ENCODE data around the gene ALK. TPM values are rescaled to one million over a fixed set of nuclear protein-coding genes. Genes with fewer than 3 reads are reported as not detected.

Gene ALK
- total RNA-seq, 1 donor from 2014 or later = under 0.01 TPM

- no peak overlapping the region for H3K4me3 ChIP-seq (ENCODE audit: low read depth, low read length)
Observed at GRCh38 chr2:29819570-29819969, 101.8 kb downstream of the ALK start.

GRCh38 chr2:29817801-29818680 lies 103.3 kb downstream of the ALK start:
- H3K4me3 ChIP-seq (ENCODE audit: low read depth, low read length) = no peak overlapping the region
- DNase-seq (ENCODE audit: low read depth) = no peak
- no peak for TF ChIP-seq CTCF (conservative IDR thresholded peaks at IDR 0.05; ENCODE audit: low read depth, low read length)

More at GRCh38 chr2:29819570-29819969, 101.8 kb downstream of the ALK start:
- no peak for TF ChIP-seq CTCF (conservative IDR thresholded peaks at IDR 0.05; ENCODE audit: low read depth, low read length)
- no peak for DNase-seq (ENCODE audit: low read depth)

- no peak overlapping the region for H3K4me3 ChIP-seq (ENCODE audit: low read depth, low read length)
- TF ChIP-seq CTCF (conservative IDR thresholded peaks at IDR 0.05; ENCODE audit: low read depth, low read length) = no peak
- DNase-seq (ENCODE audit: low read depth) = no peak
Observed at GRCh38 chr2:29817299-29817698, 104.1 kb downstream of the ALK start.

- no peak overlapping the region for H3K4me3 ChIP-seq (ENCODE audit: low read depth, low read length)
- DNase-seq (ENCODE audit: low read depth) = no peak
- TF ChIP-seq CTCF (conservative IDR thresholded peaks at IDR 0.05; ENCODE audit: low read depth, low read length) = no peak
Observed at GRCh38 chr2:29816651-29817050, 104.7 kb downstream of the ALK start.

- DNase-seq (ENCODE audit: low read depth) = peak; percentile 54
- H3K4me3 ChIP-seq (ENCODE audit: low read depth, low read length) = no peak overlapping the region
- no peak for TF ChIP-seq CTCF (conservative IDR thresholded peaks at IDR 0.05; ENCODE audit: low read depth, low read length)
Observed at GRCh38 chr2:29811378-29811777, 110.0 kb downstream of the ALK start.

- no peak for TF ChIP-seq CTCF (conservative IDR thresholded peaks at IDR 0.05; ENCODE audit: low read depth, low read length)
- H3K4me3 ChIP-seq (ENCODE audit: low read depth, low read length) = no peak overlapping the region
- DNase-seq (ENCODE audit: low read depth) = no peak
Observed at GRCh38 chr2:29810956-29811355, 110.4 kb downstream of the ALK start.

GRCh38 chr2:29808321-29808720 lies 113.1 kb downstream of the ALK start:
- no peak overlapping the region for H3K4me3 ChIP-seq (ENCODE audit: low read depth, low read length)
- DNase-seq (ENCODE audit: low read depth) = no peak
- no peak for TF ChIP-seq CTCF (conservative IDR thresholded peaks at IDR 0.05; ENCODE audit: low read depth, low read length)
